DND-41 (cell line): Measurements from ENCODE around the gene ANXA3.

Source experiments
- EZH2 ChIP-seq: IDR thresholded peaks from 3 replicates; pipeline ENCODE4 v1.6.1; 2012; ENCODE audit warnings: borderline replicate concordance, low read depth, mild to moderate bottlenecking, moderate library complexity, low read length, inconsistent platforms; ENCODE audit not compliant: severe bottlenecking
- TF ChIP-seq, protein P1 (sequence below): IDR thresholded peaks from 2 replicates; pipeline ENCODE4 v1.5.1; 2012; ENCODE audit warnings: borderline replicate concordance, low read length, moderate library complexity, mild to moderate bottlenecking; ENCODE audit not compliant: poor library complexity, severe bottlenecking; ENCODE audit errors: extremely low read depth

DNA sequence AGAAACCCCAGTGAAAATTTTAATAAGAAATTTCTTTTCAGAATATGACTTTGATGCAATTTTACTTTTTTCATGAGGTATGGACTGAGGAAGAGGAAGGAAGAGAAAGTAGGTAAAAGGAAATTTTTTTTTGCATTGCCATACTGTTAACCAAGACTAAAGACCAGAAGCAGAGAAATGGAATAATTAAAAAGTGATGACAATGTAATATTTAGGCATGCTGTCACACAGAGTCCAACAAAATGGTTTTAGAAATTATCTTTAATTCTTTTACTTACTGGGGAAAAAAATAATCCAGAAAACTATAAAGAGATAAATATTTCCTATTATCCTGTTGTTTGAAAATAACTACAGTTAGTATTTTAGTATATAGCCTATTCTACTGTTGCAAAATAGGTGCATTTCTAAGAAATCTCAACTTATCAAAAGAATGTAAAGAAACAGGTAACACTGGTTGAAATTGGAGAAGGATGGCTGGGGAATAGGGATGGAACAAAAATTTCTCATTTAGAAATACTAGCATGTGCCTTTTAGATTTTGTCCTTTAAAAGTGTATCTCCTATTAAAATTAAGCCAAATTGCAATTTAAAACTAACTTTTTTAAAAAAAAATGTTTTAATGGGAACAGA lies 92.6 kb downstream of the ANXA3 start:
- TF ChIP-seq, protein P1, sequence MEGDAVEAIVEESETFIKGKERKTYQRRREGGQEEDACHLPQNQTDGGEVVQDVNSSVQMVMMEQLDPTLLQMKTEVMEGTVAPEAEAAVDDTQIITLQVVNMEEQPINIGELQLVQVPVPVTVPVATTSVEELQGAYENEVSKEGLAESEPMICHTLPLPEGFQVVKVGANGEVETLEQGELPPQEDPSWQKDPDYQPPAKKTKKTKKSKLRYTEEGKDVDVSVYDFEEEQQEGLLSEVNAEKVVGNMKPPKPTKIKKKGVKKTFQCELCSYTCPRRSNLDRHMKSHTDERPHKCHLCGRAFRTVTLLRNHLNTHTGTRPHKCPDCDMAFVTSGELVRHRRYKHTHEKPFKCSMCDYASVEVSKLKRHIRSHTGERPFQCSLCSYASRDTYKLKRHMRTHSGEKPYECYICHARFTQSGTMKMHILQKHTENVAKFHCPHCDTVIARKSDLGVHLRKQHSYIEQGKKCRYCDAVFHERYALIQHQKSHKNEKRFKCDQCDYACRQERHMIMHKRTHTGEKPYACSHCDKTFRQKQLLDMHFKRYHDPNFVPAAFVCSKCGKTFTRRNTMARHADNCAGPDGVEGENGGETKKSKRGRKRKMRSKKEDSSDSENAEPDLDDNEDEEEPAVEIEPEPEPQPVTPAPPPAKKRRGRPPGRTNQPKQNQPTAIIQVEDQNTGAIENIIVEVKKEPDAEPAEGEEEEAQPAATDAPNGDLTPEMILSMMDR, result no peak
- TF ChIP-seq EZH2, result no peak
